H1 (cell line): ENCODE results near the gene PAQR4. TPM values are rescaled to one million over a fixed set of nuclear protein-coding genes. Genes with fewer than 3 reads are reported as not detected.
A peak's percentile ranks its signal among the peaks of the same experiment; 100 is the strongest.

Experiments
- CTCF ChIA-PET: fragments of 300-600 bp; sonication (Branson Sonifier 250); formaldehyde crosslinking; loops from one replicate; lab custom pipeline; 2021; ENCODE audit not compliant: partially characterized antibody; lab: Charles Lee
- POLR2A ChIA-PET: fragments of 300-600 bp; sonication (Branson Sonifier 250); formaldehyde crosslinking; loops from one replicate; lab custom pipeline; 2021; ENCODE audit warnings: inconsistent platforms; ENCODE audit not compliant: partially characterized antibody; lab: Charles Lee
- DNase-seq, 2 experiments: peaks; one replicate each; pipeline versions ENCODE4 v3.0.0 to v3.0.0-alpha.2; 2010 to 2022; ENCODE audit warnings: low spot score in 2 of 2, low read depth in 1 of 2, mixed read lengths in 1 of 2
- FAIRE-seq: peaks from 2 replicates; lab custom pipeline; 2011; peaks lifted over from hg19 to GRCh38; lab: Jason Lieb, UNC
- H2AFZ ChIP-seq: 2 replicates; pipeline ENCODE4 v1.8.1; 2012; ENCODE audit warnings: low read length, inconsistent platforms
- H2AK5ac ChIP-seq: 2 replicates; pipeline ENCODE4 v1.6.1; 2013; ENCODE audit warnings: low read depth, low read length
- H2BK120ac ChIP-seq: replicated peaks from 2 replicates; pipeline ENCODE3; 2013; ENCODE audit warnings: low read depth, low read length, inconsistent platforms
- H2BK12ac ChIP-seq: 2 replicates; pipeline ENCODE4 v1.6.1; 2013; ENCODE audit warnings: low read depth, low read length
- H2BK15ac ChIP-seq: 2 replicates; pipeline ENCODE4 v1.6.1; 2013; ENCODE audit warnings: low read length
- H2BK20ac ChIP-seq: 2 replicates; pipeline ENCODE4 v1.6.1; 2013; ENCODE audit warnings: low read length
- H2BK5ac ChIP-seq: 2 replicates; pipeline ENCODE4 v1.6.1; 2013; ENCODE audit warnings: low read depth, low read length
- H3K14ac ChIP-seq: 2 replicates; pipeline ENCODE4 v1.6.1; 2013; ENCODE audit warnings: inconsistent platforms; ENCODE audit not compliant: insufficient read length
- H3K18ac ChIP-seq: 2 replicates; pipeline ENCODE4 v1.6.1; 2013; ENCODE audit warnings: low read length; ENCODE audit errors: extremely low read depth
- H3K23ac ChIP-seq: 2 replicates; pipeline ENCODE4 v1.6.1; 2013; ENCODE audit warnings: inconsistent platforms; ENCODE audit not compliant: insufficient read length
- H3K23me2 ChIP-seq: 2 replicates; pipeline ENCODE4 v1.6.1; 2013; ENCODE audit warnings: low read depth, low read length
- H3K27ac ChIP-seq: 2 replicates; pipeline ENCODE4 v1.6.1; 2011; ENCODE audit warnings: low read depth, low read length, inconsistent platforms
- H3K27me3 ChIP-seq, 4 experiments: replicated peaks in 1 of 4; 1 replicate in 1 of 4; 2 replicates in 3 of 4; pipeline versions ENCODE4 v1.6.1 to v1.8.1; 2011 to 2013; ENCODE audit warnings: low read length in 3 of 4, mild to moderate bottlenecking in 3 of 4, inconsistent platforms in 2 of 4, mixed read lengths in 2 of 4, moderate library complexity in 1 of 4; ENCODE audit not compliant: control insufficient read depth in 3 of 4, insufficient read depth in 3 of 4; ENCODE audit errors: extremely low read depth in 1 of 4
- H3K36me3 ChIP-seq, 4 experiments: 2 replicates each; pipeline versions ENCODE4 v1.6.1 to v1.8.1; 2011 to 2013; ENCODE audit warnings: mild to moderate bottlenecking in 4 of 4, low read length in 3 of 4, moderate library complexity in 2 of 4, control low read depth in 1 of 4, inconsistent platforms in 1 of 4; ENCODE audit not compliant: insufficient read depth in 4 of 4, control insufficient read depth in 2 of 4
- H3K4ac ChIP-seq: replicated peaks from 2 replicates; pipeline ENCODE3; 2013; ENCODE audit warnings: low read length, low read depth, mixed read lengths, inconsistent platforms; ENCODE audit not compliant: insufficient read length
- H3K4me1 ChIP-seq, 4 experiments: replicated peaks in 1 of 4; 1 replicate in 1 of 4; 2 replicates in 3 of 4; pipeline versions ENCODE4 v1.6.1 to v1.8.1; 2011 to 2013; ENCODE audit warnings: low read length in 3 of 4, inconsistent platforms in 2 of 4, mixed read lengths in 1 of 4; ENCODE audit not compliant: insufficient read depth in 4 of 4, control insufficient read depth in 3 of 4
- H3K4me2 ChIP-seq, 2 experiments: 2 replicates each; pipeline versions ENCODE4 v1.6.1 to v1.8.1; 2011 to 2013; ENCODE audit warnings: low read depth in 2 of 2, low read length in 2 of 2, control low read depth in 1 of 2, inconsistent platforms in 1 of 2, mild to moderate bottlenecking in 1 of 2; ENCODE audit not compliant: insufficient read depth in 1 of 2
- H3K4me3 ChIP-seq, 4 experiments: fragments of 200-600, 300-600 bp in 1 of 4; sonication (generic), shearing (Covaris generic), sonication (Bioruptor Twin) in 1 of 4; 2 replicates each; pipeline versions ENCODE4 v1.5.1 to v1.8.1; 2011 to 2016; ENCODE audit warnings: low read length in 4 of 4, low read depth in 3 of 4, control low read depth in 2 of 4, inconsistent platforms in 2 of 4, mild to moderate bottlenecking in 2 of 4, mixed read lengths in 1 of 4, moderate library complexity in 1 of 4; ENCODE audit not compliant: insufficient read depth in 2 of 4; ENCODE audit errors: extremely low read depth in 1 of 4
- H3K56ac ChIP-seq: replicated peaks from 2 replicates; pipeline ENCODE3; 2013; ENCODE audit warnings: low read depth, mild to moderate bottlenecking, mixed read lengths, low read length, inconsistent platforms; ENCODE audit not compliant: insufficient read length
- H3K79me1 ChIP-seq: 2 replicates; pipeline ENCODE4 v1.6.1; 2013; ENCODE audit warnings: low read depth, low read length, control low read depth
- H3K79me2 ChIP-seq, 2 experiments: 2 replicates each; pipeline versions ENCODE4 v1.6.1 to v1.8.1; 2012 to 2013; ENCODE audit warnings: low read length in 2 of 2, mild to moderate bottlenecking in 2 of 2, inconsistent platforms in 1 of 2; ENCODE audit not compliant: insufficient read depth in 2 of 2, control insufficient read depth in 1 of 2
- H3K9ac ChIP-seq, 4 experiments: replicated peaks in 1 of 4; 1 replicate in 1 of 4; 2 replicates in 3 of 4; pipeline versions ENCODE4 v1.6.1 to v1.8.1; 2011 to 2013; ENCODE audit warnings: low read depth in 3 of 4, low read length in 3 of 4, control low read depth in 2 of 4, mild to moderate bottlenecking in 2 of 4, moderate library complexity in 2 of 4, inconsistent platforms in 1 of 4; ENCODE audit errors: extremely low read depth in 1 of 4
- H3K9me3 ChIP-seq, 2 experiments: 2 replicates each; pipeline versions ENCODE4 v1.6.1 to v1.8.1; 2012 to 2013; ENCODE audit warnings: mild to moderate bottlenecking in 2 of 2, moderate library complexity in 2 of 2, control low read depth in 1 of 2, inconsistent platforms in 1 of 2, low read depth in 1 of 2, low read length in 1 of 2, mixed read lengths in 1 of 2; ENCODE audit not compliant: insufficient read depth in 2 of 2
- H4K20me1 ChIP-seq, 2 experiments: replicated peaks in 1 of 2; 2 replicates each; pipeline versions ENCODE3 to v1.8.1; 2011 to 2013; ENCODE audit warnings: inconsistent platforms in 2 of 2, low read length in 2 of 2, mild to moderate bottlenecking in 1 of 2; ENCODE audit not compliant: insufficient read depth in 2 of 2, control insufficient read depth in 1 of 2
- H4K5ac ChIP-seq: 2 replicates; pipeline ENCODE4 v1.6.1; 2013; ENCODE audit warnings: low read length, low read depth, mixed read lengths, inconsistent platforms; ENCODE audit not compliant: insufficient read length
- H4K8ac ChIP-seq: 2 replicates; pipeline ENCODE4 v1.8.0; 2013; ENCODE audit warnings: mild to moderate bottlenecking, moderate library complexity, low read length, inconsistent platforms; ENCODE audit not compliant: insufficient read depth; ENCODE audit errors: extremely low read depth
- H4K91ac ChIP-seq: replicated peaks from 2 replicates; pipeline ENCODE3; 2013; ENCODE audit warnings: low read length, mixed read lengths, inconsistent platforms; ENCODE audit not compliant: insufficient read length
- BCL11A ChIP-seq, 2 experiments: IDR thresholded peaks; one replicate each; pipeline ENCODE4 v1.6.1; 2011; ENCODE audit warnings: low read depth in 2 of 2, low read length in 2 of 2, mild to moderate bottlenecking in 2 of 2
- CBX8 ChIP-seq: fragments of 300-800, 300-1000 bp; sonication (generic); IDR thresholded peaks from 2 replicates; pipeline ENCODE4 v1.7.1; 2016; ENCODE audit warnings: low read depth, low read length, borderline replicate concordance
- CHD2 ChIP-seq: IDR thresholded peaks from 2 replicates; pipeline ENCODE4 v1.6.1; 2012; ENCODE audit warnings: low read length, improper control_type of control experiment
- EGR1 ChIP-seq: IDR thresholded peaks from 2 replicates; pipeline ENCODE4 v1.6.1; 2011; ENCODE audit warnings: low read depth, low read length, borderline replicate concordance
- GTF2F1 ChIP-seq: IDR thresholded peaks from 2 replicates; pipeline ENCODE4 v1.6.1; 2012; ENCODE audit warnings: low read depth, low read length, improper control_type of control experiment, borderline replicate concordance
- JUN ChIP-seq: IDR thresholded peaks from 2 replicates; pipeline ENCODE4 v1.6.1; 2011; ENCODE audit warnings: low read depth, mild to moderate bottlenecking, improper control_type of control experiment, low read length
- MAFK ChIP-seq: IDR thresholded peaks from 2 replicates; pipeline ENCODE4 v1.6.1; 2012; ENCODE audit warnings: low read depth, mild to moderate bottlenecking, improper control_type of control experiment, low read length
- NANOG ChIP-seq: IDR thresholded peaks from 2 replicates; pipeline ENCODE4 v1.6.1; 2011; ENCODE audit warnings: low read length, low read depth, mild to moderate bottlenecking, inconsistent platforms; ENCODE audit not compliant: insufficient read depth, poor library complexity, severe bottlenecking
- NRF1 ChIP-seq: IDR thresholded peaks from 2 replicates; pipeline ENCODE4 v1.6.1; 2011; ENCODE audit warnings: mild to moderate bottlenecking, low read depth, low read length, improper control_type of control experiment
- POLR2AphosphoS5 ChIP-seq: IDR thresholded peaks from 2 replicates; pipeline ENCODE4 v1.6.1; 2011; ENCODE audit warnings: low read depth, low read length
- POU5F1 ChIP-seq: IDR thresholded peaks from 2 replicates; pipeline ENCODE4 v1.6.1; 2011; ENCODE audit warnings: low read depth, mild to moderate bottlenecking, low read length, moderate library complexity
- SIRT6 ChIP-seq: IDR thresholded peaks from one replicate; pipeline ENCODE4 v1.7.1; 2012; ENCODE audit warnings: low read length, inconsistent platforms
- WGBS, 2 experiments: shearing (Covaris generic) in 1 of 2; methylation state at CpG; one replicate each; pipeline versions ENCODE4 v1.1.6 to v1.1.7; 2013 to 2015; ENCODE audit warnings: low lambda C conversion rate in 2 of 2, mixed read lengths in 2 of 2, inconsistent platforms in 1 of 2, low coverage in 1 of 2, missing lambda C conversion rate in 1 of 2; ENCODE audit not compliant: insufficient replicate concordance in 2 of 2, insufficient coverage in 1 of 2, insufficient read length in 1 of 2; ENCODE audit errors: extremely low coverage in 1 of 2, missing lambda C conversion rate in 1 of 2; 5-methylcytosine and 5-hydroxymethylcytosine counted together
- polyA plus RNA-seq, 7 experiments: library from polyadenylated mRNA; depleted of rRNA in 3 of 7; stranded (reverse) in 5 of 7; unstranded in 2 of 7; fragments of >200 nt in 5 of 7; fragments of 200-250 nt in 2 of 7; gene quantifications; 1 replicate in 5 of 7; 2 replicates in 1 of 7; 4 replicates in 1 of 7; pipeline versions ENCODE4 v1.2.1 to v1.2.3, GENCODE V29; 2011 to 2013; ENCODE audit warnings: missing spikeins in 2 of 7, mixed read lengths in 2 of 7
- total RNA-seq: library from RNA; stranded (reverse); fragmentation: NEBNext Ultra II Directional; extraction: Animal tissue kit (Norgen Biotek cat#: 25700); gene quantifications from 2 replicates; pipeline ENCODE4 v1.2.1, GENCODE V29; 2021

Gene PAQR4
- total and polyA plus RNA-seq, 2 of the 8 experiments (the other 6 are each of a cell fraction or from before 2014, with no cell fraction given), result 28.2 to 34.6 TPM

- Histone ChIP-seq H4K20me1 (peaks cover 2 to 14% of the 10 kb centered on the region in 2 experiments), H3K4me2 (peak overlapping the region; percentile 84 to 88), H3K56ac (peak overlapping the region; percentile 92), H3K36me3 (peaks cover 0 to 9% (median under 1%) of the 10 kb centered on the region in 4 experiments; a peak in 2 of 8 replicates), H4K91ac (peak overlapping the region; percentile 99), H2BK15ac (no peak overlapping the region), H3K4ac (peak overlapping the region; percentile 100), H3K14ac (no peak overlapping the region), H2BK12ac (peak overlapping the region; percentile 97), H3K79me1 (peaks cover 3% of the 10 kb centered on the region; the same call in 1 of the 2 replicates), H3K27ac (peak overlapping the region; percentile 96), H3K79me2 (peaks cover 0 to 7% of the 10 kb centered on the region in 2 experiments; a peak in 1 of 4 replicates), H3K18ac (peak overlapping the region; percentile 96), H3K23ac (no peak overlapping the region), H2AK5ac (no peak overlapping the region; the same call in 1 of the 2 replicates), H4K8ac (peak overlapping the region; percentile 58), H2BK5ac (peak overlapping the region; percentile 97), H2BK120ac (peak overlapping the region; percentile 88), H3K4me1 (peaks cover 20 to 72% (median 63%) of the 10 kb centered on the region in 4 experiments), H2AFZ (no peak overlapping the region), H3K23me2 (peaks cover 26% of the 10 kb centered on the region), H2BK20ac (peak overlapping the region; percentile 90; the same call in 1 of the 2 replicates), H3K4me3 (peak overlapping the region; percentile 21 to 52 (median 44)), H3K9me3 (no peaks in the 10 kb centered on the region), H3K27me3 (no peaks in the 10 kb centered on the region; a peak in 1 of 7 replicates), H4K5ac (peak overlapping the region; percentile 93), H3K9ac (peak overlapping the region in 2 of 4 experiments; percentile 54 to 58; a peak in 4 of 7 replicates)
- no peak for FAIRE-seq
- ChIA-PET POLR2A (interaction anchor here (0.6 to 35.7 kb wide), 20 partner anchors 9 to 1263 kb away, joined by 3 to 1808 read pairs (median 4); partner anchors contain the start of genes BICDL2, CEMP1, CLDN6 and CLDN9), CTCF (interaction anchor here (0.7 to 17.3 kb wide), 9 partner anchors 8 to 220 kb away, joined by 3 to 639 read pairs (median 4); partner anchors contain the start of genes BICDL2, CLDN6, HCFC1R1 and THOC6)
- 7% methylated on average over 19 of the region's 21 CpGs; no CpG with 5 or more reads in 1 of the 2 experiments for WGBS, 2 experiments
- DNase-seq, result peak; percentile 84 to 88
- TF ChIP-seq MAFK (no peak), EGR1 (no peak), CHD2 (peak; percentile 11; the same call in 1 of the 2 replicates), POU5F1 (no peak), GTF2F1 (no peak), NRF1 (no peak), BCL11A (IDR thresholded peaks at IDR 0.05; ENCODE audit: low read depth in 2 of 2, low read length in 2 of 2) (peak in 1 of 2 experiments; percentile 21), NANOG (no peak), CBX8 (no peak), POLR2AphosphoS5 (peak; percentile 73), JUN (no peak), SIRT6 (no peak)
Measured at GRCh38 chr16:3009568-3010390, 40.6 kb downstream of the PAQR4 start.
